Progenitor cell of endocrine pancreas (in vitro differentiated cells): ENCODE results near the gene STRN3. TPM values are rescaled to one million over a fixed set of nuclear protein-coding genes. Genes with fewer than 3 reads are reported as not detected.
"Not testable (repeated sequence)": the region's sequence is repeated elsewhere in the genome, so short reads cannot be mapped to it uniquely, and the experiment has no call there.

Source experiments
- DNase-seq: peaks from one replicate; pipeline ENCODE4 v3.0.0; 2021; ENCODE audit warnings: low spot score; ENCODE audit not compliant: unreplicated experiment
- H3K27ac Mint-ChIP-seq: 2 replicates; pipeline ENCODE4 v1.8.0; 2021; ENCODE audit warnings: mild to moderate bottlenecking, moderate library complexity, mixed read lengths
- H3K27me3 Mint-ChIP-seq: 2 replicates; pipeline ENCODE4 v1.8.0; 2021; ENCODE audit warnings: mixed read lengths
- H3K36me3 Mint-ChIP-seq: 2 replicates; pipeline ENCODE4 v1.8.0; 2022; ENCODE audit warnings: mixed read lengths; ENCODE audit not compliant: insufficient read depth
- H3K4me1 Mint-ChIP-seq: 2 replicates; pipeline ENCODE4 v1.8.0; 2021; ENCODE audit warnings: low read depth, mixed read lengths
- H3K4me3 Mint-ChIP-seq: 2 replicates; pipeline ENCODE4 v1.8.0; 2021; ENCODE audit warnings: low read depth, mild to moderate bottlenecking, moderate library complexity, mixed read lengths
- H3K9me3 Mint-ChIP-seq: 2 replicates; pipeline ENCODE4 v1.8.0; 2021; ENCODE audit warnings: low read depth, mixed read lengths
- total RNA-seq: library from RNA; stranded (reverse); gene quantifications from 2 replicates; pipeline ENCODE4 v1.2.1, GENCODE V29; 2021
- TF ChIP-seq, protein P1 (sequence below): fragments of 200-600 bp; sonication (generic); IDR thresholded peaks from one replicate; pipeline ENCODE4 v1.5.0; 2021; ENCODE audit warnings: antibody characterized with exemption, mild to moderate bottlenecking; ENCODE audit not compliant: unreplicated experiment

The STRN3 gene
- total RNA-seq, 1 donor from 2014 or later = 46.7 TPM

DNA sequence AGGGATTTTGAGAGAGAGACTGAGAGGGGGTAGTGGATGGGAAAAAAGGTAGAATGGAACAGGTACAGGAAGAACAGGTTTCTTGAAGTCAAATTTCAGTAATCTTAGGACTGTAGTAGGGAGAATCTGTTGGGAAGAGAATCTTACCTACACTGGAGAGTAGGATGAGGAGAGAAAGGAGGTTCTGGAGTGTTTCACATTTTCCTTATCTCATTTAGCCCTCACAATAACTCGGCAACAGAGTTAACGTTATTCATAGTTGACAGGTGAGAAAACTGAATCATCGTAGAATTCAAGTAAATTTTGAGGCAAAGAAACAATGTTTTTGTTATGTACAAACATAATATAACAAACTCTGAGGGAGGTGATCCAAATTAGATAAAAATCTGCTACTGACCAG, 17.2 kb upstream of the STRN3 start:
- no peaks in the 10 kb centered on the region for H3K9me3 Mint-ChIP-seq
- TF ChIP-seq, protein P1, sequence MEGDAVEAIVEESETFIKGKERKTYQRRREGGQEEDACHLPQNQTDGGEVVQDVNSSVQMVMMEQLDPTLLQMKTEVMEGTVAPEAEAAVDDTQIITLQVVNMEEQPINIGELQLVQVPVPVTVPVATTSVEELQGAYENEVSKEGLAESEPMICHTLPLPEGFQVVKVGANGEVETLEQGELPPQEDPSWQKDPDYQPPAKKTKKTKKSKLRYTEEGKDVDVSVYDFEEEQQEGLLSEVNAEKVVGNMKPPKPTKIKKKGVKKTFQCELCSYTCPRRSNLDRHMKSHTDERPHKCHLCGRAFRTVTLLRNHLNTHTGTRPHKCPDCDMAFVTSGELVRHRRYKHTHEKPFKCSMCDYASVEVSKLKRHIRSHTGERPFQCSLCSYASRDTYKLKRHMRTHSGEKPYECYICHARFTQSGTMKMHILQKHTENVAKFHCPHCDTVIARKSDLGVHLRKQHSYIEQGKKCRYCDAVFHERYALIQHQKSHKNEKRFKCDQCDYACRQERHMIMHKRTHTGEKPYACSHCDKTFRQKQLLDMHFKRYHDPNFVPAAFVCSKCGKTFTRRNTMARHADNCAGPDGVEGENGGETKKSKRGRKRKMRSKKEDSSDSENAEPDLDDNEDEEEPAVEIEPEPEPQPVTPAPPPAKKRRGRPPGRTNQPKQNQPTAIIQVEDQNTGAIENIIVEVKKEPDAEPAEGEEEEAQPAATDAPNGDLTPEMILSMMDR = no peak
- no peak overlapping the region for H3K4me3 Mint-ChIP-seq
- H3K27me3 Mint-ChIP-seq = no peaks in the 10 kb centered on the region
- H3K27ac Mint-ChIP-seq = peak overlapping the region; percentile 23
- no peak for DNase-seq
- H3K36me3 Mint-ChIP-seq = peaks cover 6% of the 10 kb centered on the region
- peaks cover 4% of the 10 kb centered on the region for H3K4me1 Mint-ChIP-seq

DNA sequence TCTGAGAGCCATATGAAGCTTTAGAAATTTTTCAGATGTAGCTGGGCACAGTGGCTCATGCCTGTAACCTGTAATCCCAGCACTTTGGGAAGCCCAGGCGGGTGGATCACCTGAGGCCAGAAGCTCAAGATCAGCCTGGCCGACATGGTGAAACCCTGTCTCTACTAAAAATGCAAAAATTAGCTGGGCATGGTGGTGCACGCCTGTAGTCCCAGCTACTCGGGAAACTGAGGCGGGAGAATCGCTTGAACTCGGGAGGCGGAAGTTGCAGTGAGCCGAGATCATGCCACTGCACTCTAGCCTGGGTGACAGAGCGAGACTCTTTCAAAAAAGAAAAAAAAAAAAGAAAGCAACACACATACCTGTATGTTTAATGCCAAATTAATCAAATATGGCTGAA, 16.7 kb upstream of the STRN3 start:
- H3K4me1 Mint-ChIP-seq, H3K36me3 Mint-ChIP-seq, H3K4me3 Mint-ChIP-seq, H3K27me3 Mint-ChIP-seq, H3K9me3 Mint-ChIP-seq, DNase-seq: not testable (repeated sequence)
- H3K27ac Mint-ChIP-seq = peak overlapping the region; percentile 23

DNA sequence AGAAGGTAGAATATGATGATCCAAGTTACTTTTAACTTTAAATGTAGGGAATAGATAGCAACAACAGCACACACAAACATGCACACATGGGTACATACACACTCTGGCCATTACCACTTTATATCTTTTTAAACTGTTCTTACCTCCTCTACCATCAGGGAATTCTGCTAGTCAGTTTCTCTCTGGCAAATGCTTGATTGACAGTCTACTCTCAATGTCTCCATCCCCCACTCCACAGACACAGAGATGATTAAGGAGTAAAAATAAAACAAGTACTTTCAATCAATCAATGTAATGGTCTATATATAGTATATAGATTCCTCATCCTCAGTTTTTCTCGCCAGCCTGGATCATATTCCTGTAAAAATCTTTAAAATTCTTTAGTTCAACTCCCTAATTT, 16.1 kb upstream of the STRN3 start:
- Mint-ChIP-seq H3K4me3 (no peak overlapping the region), H3K27me3 (no peaks in the 10 kb centered on the region), H3K36me3 (peaks cover 7% of the 10 kb centered on the region), H3K4me1 (peaks cover 4% of the 10 kb centered on the region), H3K9me3 (no peaks in the 10 kb centered on the region), H3K27ac (no peak overlapping the region)
- DNase-seq = no peak
- TF ChIP-seq, protein P1 = no peak

DNA sequence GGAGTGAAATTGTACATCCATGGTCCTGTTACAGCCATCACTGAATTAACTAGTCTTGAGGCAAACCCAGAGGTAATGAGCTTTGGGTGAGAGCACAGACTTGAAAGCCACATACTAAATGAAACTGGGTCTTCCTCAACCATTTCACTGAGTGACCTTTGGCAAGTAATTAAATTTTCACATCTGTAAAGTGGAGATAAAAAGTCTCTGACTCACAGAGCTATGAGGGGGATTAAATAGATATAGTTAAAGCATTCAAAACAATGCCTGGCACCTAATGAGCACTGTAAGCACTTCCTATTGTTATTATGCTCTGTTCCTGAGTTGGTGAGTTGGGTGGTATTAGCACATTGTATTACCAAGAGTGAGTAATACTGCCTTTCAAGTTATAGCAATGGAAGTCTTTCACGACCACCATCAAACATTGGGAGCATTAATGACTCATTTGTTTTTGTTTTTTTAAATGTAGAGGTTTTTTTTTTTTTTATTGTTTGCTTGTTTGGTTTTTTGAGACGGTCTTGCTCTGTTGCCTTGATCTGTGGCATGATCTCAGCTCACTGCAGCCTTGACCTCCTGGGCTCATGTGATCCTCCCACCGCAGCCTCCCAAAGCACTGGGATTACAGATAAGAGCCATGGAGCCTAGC, 12.5 kb upstream of the STRN3 start:
- H3K27ac Mint-ChIP-seq = no peak overlapping the region
- no peaks in the 10 kb centered on the region for H3K9me3 Mint-ChIP-seq
- H3K27me3 Mint-ChIP-seq = no peaks in the 10 kb centered on the region

DNA sequence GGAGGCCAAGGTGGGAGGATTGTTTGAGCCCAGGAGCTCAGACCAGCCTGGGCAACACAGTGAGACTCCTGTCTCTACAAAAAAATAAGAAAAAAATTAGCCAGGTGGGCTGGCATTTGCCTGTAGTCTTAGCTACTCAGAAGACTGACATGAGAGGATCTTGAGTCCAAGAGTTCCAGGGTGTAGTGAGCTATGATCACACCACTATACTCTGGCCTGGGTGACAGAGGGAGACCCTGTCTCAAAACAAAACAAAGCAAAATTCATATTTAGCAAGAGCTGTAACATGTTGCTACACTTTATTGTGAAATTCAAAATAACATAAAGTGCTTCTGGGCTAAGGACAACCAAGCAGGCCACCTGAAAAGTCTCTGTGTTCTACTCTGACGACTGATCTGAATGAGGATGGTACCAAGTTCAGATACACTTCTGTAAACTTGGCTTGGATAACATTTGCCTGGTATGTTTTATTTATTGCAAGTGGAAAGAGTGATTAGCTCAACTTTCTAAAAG, 11.6 kb upstream of the STRN3 start:
- Mint-ChIP-seq H3K27me3 (no peaks in the 10 kb centered on the region), H3K9me3 (no peaks in the 10 kb centered on the region), H3K4me1 (peaks cover 11% of the 10 kb centered on the region), H3K4me3 (no peak overlapping the region), H3K27ac (no peak overlapping the region), H3K36me3 (peaks cover 5% of the 10 kb centered on the region)
- TF ChIP-seq, protein P1 = no peak
- no peak for DNase-seq

More for the DNA sequence above, 12.5 kb upstream of the STRN3 start:
- Mint-ChIP-seq H3K4me3 (no peak overlapping the region), H3K4me1 (peaks cover 7% of the 10 kb centered on the region), H3K36me3 (peaks cover 5% of the 10 kb centered on the region)
- no peak for DNase-seq
- TF ChIP-seq, protein P1 = no peak

DNA sequence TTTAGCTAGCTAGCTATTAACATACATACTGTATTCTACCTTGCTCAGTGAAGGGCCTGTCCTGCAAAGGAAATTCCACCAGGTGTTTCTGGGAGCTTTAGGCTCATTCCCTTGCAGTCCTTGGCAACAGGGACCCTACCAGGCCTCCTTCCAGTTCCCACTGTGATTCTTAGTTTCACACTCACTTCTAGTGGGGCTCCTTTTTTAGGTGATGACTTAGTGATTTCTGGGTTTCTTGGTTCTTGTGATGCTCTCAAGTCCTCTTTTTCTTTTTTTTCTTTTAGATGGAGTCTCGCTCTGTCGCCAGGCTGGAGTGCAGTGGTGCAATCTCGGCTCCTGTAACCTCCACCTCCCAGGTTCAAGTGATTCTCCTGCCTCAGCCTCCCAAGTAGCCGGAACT, 10.4 kb upstream of the STRN3 start:
- TF ChIP-seq, protein P1 = no peak
- H3K4me1 Mint-ChIP-seq = peaks cover 11% of the 10 kb centered on the region
- no peak overlapping the region for H3K4me3 Mint-ChIP-seq

More for the DNA sequence above, 10.4 kb upstream of the STRN3 start:
- no peak overlapping the region for H3K27ac Mint-ChIP-seq
- no peaks in the 10 kb centered on the region for H3K9me3 Mint-ChIP-seq
- no peaks in the 10 kb centered on the region for H3K27me3 Mint-ChIP-seq
- peaks cover 5% of the 10 kb centered on the region for H3K36me3 Mint-ChIP-seq
- DNase-seq = no peak
